HG02852 (cell line): ENCODE measurements around the gene DHRS4L2.
"Not testable (repeated sequence)": the region's sequence is repeated elsewhere in the genome, so short reads cannot be mapped to it uniquely, and the experiment has no call there.

Experiments used
- ATAC-seq: cut with Tn5 transposase; IDR thresholded peaks from one replicate; pipeline ENCODE4 v1.9.1; 2021; ENCODE audit warnings: mild to moderate bottlenecking, moderate library complexity; ENCODE audit not compliant: unreplicated experiment

The DHRS4L2 gene

DNA sequence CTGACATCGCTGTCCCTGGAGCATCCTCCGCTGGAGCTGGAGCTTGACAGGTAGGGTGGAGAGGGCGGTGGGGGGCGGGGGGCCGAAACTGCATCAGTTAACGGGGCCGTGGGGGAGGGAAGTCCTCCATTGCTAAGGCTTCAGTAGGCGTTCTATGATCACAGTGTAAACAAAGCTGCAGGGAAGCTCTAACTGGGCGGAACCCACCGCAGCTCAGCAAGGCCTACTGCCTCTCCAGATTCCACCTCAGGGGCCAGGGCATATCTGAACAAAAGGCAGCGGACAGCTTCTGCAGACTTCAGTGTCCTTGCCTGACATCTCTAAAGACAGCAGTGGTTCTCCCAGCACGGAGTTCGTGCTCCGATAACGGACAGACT is 18.5 kb upstream of the DHRS4L2 start:
- peak; percentile 12 for ATAC-seq

DNA sequence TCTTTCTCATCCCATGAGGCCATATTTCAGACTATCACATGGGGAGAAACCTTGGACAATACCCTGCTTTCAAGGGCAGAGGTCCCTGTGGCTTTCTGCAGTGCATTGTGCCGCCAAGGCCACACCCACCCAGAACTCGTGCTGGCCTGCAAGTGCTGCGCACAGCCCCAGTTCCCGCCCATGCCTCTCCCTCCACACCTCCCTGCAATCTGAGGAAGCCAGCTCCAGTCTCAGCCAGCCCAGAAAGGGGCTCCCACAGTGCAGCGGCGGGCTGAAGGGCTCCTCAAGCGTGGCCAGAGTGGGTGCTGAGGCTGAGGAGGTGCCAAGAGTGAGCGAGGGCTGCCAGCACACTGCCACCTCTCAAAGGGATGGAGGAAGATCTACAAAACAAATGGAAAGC is 15.6 kb upstream of the DHRS4L2 start:
- ATAC-seq, result not testable (repeated sequence)

DNA sequence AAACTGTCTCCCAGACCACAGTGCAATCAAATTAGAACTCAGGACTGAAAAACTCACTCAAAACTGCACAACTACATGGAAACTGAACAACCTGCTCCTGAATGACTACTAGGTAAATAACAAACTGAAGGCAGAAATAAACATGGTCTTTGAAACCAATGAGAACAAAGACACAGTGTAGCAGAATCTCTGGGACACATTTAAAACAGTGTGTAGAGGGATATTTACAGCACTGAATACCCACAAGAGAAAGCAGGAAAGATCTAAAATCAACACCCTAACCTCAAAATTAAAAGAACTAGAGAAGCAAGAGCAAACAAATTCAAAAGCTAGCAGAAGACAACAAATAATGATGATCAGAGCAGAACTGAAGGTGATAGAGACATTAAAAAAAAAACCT is 14.7 kb upstream of the DHRS4L2 start:
- ATAC-seq, result not testable (repeated sequence)

DNA sequence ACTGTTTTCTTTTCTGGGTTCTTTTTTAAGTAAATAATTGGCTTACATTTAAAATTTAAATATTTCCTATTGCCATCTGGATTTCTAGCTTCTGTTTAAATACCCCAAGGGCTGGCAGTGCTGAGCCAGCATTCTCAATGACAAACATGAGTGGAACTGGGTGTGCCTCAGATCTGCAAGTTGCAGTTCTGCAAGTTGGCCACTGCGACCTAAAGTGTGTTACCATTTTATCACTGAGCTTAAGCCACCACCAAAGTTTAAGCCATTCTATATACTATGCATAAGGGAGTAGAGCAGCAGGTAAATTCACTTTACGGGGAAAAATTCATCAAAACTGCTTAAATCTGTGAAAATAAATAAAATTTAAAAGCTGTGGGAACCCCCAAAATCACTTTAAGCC is 11.5 kb upstream of the DHRS4L2 start:
- ATAC-seq, result not testable (repeated sequence)

- not testable (repeated sequence) for ATAC-seq
These were observed 6.5 kb upstream of the DHRS4L2 start for GRCh38 chr14:23981951-23982813.

GRCh38 chr14:23984891-23985602 is 3.7 kb upstream of the DHRS4L2 start:
- ATAC-seq, result no peak

DNA sequence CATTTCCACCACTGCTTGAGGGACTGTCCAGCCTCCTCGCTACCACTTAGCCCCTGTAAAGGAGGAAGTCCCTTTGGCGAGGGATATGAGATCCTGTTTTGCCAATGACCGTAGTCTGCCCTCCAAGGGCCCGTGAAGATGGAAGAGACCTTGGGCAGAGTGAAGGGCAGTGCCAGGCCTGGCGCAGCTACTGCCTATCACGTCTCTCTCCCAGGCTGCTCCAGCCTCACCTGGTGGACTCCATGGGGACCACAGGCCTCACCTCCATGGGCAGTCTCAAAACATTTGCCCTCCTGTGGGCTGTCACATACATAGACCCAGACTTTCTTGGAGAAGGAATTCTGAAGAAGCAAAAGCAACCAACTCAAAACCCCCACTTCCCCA is 514 bp upstream of the DHRS4L2 start:
- ATAC-seq, result peak; percentile 4

- peak; percentile 49 for ATAC-seq
These were observed 1.2 kb downstream of the DHRS4L2 start for GRCh38 chr14:23989734-23990445.

DNA sequence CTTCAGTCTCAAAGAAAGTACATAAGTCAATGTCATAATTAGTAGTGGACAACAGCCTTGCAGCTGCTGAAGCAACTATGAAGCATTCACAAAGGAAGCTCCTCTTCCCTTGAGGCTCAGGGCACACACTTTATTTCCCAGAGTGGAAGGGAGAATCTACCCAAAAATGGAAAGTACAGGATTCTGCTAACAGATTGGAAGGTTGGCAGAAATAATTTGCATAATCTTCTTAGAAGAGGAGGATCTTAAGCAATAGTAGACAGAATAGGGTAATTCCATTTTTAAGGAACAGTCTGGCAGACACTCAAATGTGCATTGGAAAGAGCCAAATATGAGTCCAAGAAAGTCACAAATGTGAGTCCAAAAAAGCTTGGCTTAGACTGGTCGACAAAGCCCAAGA is 2.2 kb downstream of the DHRS4L2 start:
- ATAC-seq, result not testable (repeated sequence)

GRCh38 chr14:23993042-23993441 is 4.3 kb downstream of the DHRS4L2 start:
- ATAC-seq, result not testable (repeated sequence)

DNA sequence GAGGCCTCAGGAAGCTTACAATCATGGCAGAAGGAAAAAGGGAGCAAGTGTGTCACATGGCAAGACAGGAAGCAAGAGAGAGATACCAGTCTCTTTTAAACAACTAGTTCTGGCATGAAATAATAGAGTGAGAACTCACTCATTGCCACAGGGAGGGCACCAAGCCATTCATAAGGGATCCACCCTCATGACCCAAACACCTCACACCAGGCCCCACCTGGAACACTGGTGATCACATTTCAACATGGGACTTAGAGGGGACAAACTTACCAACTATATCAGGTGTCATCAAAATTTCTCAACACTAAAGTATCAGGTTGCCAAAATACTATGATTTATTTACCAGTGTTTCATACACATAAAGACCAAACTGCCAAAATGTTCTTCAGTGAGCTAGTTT is 7.3 kb downstream of the DHRS4L2 start:
- ATAC-seq, result not testable (repeated sequence)

DNA sequence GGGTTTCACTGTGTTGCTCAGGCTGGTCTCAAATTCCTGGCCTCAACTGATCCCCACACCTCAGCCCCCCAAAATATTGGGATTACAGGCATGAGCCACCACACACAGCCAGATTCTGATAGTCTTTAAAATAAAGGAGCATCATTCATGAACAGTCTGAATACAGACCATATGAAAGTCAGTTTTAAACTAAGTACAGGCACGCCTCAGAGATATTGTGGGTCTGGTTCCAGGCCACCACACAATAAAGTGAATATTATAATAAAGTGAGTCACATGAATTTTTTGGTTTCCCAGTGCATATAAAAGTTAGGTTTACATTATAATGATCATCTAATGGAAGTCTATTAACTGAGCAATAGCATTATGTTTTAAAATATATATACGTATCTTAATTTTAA is 8.1 kb downstream of the DHRS4L2 start:
- ATAC-seq, result not testable (repeated sequence)

DNA sequence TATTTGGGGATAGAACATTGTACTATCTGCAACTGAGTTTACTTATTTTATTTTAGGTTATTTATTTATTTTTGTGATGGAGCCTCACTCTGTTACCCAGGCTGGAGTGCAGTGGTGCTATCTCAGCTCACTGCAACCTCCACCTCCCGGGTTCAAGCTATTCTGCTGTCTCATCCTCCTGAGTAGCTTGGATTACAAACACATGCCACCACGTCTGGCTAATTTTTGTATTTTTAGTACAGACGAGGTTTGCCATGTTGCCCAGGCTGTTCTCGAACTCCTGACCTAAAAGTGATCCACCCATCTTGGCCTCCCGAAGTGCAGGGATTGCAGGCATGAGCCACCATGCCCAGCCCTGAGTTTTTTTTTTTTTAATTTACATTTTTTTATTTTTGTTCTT is 10.9 kb downstream of the DHRS4L2 start:
- ATAC-seq, result not testable (repeated sequence)

- not testable (repeated sequence) for ATAC-seq
These were observed 12.3 kb downstream of the DHRS4L2 start for GRCh38 chr14:24001078-24001477.

- not testable (repeated sequence) for ATAC-seq
These were observed 12.9 kb downstream of the DHRS4L2 start for GRCh38 chr14:24001679-24002078.

GRCh38 chr14:24006471-24006816 is 17.7 kb downstream of the DHRS4L2 start:
- ATAC-seq, result peak; percentile 49

DNA sequence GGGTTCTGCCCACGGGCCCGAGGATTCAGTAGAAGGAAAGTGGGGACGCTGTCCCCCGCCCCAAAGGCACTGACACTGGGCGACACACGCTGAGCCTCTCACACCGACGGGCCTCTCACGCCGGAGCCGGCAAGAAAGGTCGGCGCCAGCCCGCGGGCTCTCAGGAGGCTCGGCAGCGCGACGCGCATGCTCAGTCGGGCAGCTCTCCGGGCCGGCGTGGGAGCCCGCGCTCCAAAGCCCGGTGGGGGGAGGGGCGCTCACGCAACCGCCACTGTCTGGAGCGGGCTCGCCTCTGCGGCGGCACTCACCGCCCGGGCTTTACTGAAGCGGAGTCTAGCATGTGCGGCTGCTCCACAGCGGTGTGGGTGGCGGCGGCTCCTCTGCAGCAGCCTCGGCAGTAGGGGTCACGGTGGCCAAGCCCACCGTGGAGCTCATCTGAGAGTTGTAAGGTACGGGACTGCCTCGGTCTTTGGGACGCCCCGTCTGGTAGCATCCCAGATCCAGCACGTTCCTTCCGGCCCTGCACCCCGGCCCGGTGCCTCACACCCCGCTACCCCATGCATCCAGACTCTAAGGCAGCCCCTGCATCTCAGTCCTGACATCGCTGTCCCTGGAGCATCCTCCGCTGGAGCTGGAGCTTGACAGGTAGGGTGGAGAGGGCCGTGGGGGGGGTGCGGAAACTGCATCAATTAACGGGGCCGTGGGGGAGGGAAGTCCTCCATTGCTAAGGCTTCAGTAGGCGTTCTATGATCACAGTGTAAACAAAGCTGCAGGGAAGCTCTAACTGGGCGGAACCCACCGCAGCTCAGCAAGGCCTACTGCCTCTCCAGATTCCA is 18.3 kb downstream of the DHRS4L2 start:
- peak; percentile 90 for ATAC-seq

DNA sequence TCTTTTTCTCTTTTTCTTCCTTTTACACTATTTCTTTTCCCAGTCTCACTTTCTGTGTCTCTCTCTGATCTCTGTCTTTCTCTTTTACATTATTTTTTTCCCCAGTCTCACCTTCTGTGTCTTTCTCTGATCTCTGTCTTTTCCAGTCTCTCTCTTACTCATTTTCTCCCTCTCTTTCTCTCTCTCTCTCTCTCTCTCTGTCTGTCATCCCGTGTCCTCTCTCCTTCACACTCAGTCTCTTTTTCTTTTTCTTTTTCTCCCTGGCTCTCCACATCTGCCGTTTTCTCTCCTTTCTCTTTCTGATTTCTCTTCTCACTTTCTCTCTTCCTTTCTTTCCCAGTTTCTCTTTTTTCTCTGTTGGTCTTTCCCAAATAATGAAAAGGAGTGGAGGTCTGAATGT is 22.3 kb downstream of the DHRS4L2 start:
- ATAC-seq, result no peak

- ATAC-seq, result not testable (repeated sequence)
These were observed 24.1 kb downstream of the DHRS4L2 start for GRCh38 chr14:24012726-24013273.
